Measurements from ENCODE around the gene MMAB.

DNA sequence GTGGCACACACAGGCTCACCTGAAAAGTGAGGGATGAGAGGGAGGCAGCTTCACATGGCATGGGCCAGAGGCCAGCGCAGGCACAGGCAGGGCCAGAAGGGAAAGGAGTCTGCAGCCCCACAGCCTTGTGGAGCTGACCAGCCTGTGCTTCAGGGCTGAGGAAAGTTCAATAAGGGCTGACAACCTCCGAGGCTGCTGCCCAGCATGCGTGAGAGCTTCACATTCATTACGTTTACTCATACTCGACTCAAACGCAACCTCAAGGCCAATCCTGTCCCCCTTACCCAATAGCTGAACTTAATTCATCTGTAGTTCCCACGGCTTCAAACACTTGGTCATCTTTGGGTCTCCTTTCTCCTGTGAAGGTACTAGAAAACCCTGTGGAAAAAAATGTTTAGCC is 4.8 kb downstream of the MMAB start:
- TF ChIP-seq, protein P1, sequence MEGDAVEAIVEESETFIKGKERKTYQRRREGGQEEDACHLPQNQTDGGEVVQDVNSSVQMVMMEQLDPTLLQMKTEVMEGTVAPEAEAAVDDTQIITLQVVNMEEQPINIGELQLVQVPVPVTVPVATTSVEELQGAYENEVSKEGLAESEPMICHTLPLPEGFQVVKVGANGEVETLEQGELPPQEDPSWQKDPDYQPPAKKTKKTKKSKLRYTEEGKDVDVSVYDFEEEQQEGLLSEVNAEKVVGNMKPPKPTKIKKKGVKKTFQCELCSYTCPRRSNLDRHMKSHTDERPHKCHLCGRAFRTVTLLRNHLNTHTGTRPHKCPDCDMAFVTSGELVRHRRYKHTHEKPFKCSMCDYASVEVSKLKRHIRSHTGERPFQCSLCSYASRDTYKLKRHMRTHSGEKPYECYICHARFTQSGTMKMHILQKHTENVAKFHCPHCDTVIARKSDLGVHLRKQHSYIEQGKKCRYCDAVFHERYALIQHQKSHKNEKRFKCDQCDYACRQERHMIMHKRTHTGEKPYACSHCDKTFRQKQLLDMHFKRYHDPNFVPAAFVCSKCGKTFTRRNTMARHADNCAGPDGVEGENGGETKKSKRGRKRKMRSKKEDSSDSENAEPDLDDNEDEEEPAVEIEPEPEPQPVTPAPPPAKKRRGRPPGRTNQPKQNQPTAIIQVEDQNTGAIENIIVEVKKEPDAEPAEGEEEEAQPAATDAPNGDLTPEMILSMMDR (IDR thresholded peaks at IDR 0.05): no peak
- TF ChIP-seq POLR2A (IDR thresholded peaks at IDR 0.05) (no peak), EP300 (IDR thresholded peaks at IDR 0.05) (no peak), POLR2AphosphoS5 (IDR thresholded peaks at IDR 0.05) (no peak)
